Activated CD4-positive, alpha-beta T cell treated with anti-CD3 and anti-CD28 coated beads for 48 hours (primary cell): ENCODE data around the gene SGCG.

Experiments used
- DNase-seq: peaks from one replicate; pipeline ENCODE4 v3.0.0-alpha.2; 2020

SGCG gene

GRCh38 chr13:23339225-23339624 lies 158.4 kb downstream of the SGCG start:
- no peak for DNase-seq

GRCh38 chr13:23344931-23345595 lies 164.3 kb downstream of the SGCG start:
- no peak for DNase-seq

DNA sequence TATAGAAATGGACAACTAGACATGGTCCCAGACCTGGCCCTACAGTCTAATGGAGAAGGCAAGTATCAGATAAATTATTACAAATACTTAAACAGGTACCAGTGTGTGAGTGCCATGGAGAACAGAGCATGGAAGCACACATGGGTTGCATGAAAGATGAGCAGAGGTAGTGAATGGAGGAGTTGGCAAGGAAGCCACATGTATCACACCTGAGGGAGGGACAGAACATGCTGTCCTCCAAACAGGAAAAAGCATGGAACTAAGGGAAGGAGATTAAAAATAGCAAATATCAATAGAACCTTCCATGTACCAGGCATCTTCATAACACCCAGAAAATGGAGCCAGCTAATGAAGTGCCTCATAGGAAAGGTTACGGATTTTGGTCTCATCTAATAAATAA lies 166.8 kb downstream of the SGCG start:
- DNase-seq: no peak

DNA sequence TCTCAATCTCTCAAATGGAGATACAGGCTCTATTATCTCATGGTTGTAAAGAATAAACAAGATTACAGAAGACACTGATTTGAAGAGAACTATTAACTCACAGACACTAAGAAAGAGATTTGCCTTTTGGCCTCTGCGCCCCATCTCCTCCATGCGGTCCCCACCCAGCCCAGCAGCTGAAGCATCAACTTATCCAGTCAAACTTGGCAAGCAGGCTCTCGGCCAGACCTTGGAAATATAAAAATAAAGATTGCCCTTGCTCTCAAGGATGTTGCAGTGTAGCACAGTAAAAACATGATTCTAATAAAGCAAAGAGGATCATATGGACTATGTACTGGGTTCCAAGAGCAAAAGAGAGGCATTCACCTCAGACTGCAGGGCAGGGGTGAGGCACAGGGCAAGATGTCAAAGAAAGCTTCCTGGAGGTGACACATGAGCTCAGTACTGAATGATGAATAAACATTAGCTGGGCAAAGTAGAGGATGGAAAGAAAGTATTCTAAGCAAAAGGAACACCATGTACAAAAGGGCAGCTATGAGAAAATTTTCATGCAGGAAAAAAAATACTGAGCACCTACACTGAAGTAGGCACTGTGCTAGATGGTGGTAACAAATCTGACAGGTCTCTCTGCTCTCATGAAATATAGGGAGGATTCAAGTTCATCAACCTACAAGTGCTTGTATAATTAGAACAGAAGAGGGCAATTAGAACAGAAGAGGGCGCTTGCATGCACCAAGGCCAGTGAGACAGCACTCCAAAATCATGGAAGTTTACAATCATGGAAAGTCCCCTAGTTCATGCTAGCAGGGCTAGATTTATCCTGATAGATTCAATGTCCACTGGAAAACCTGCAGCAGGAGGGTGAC lies 167.7 kb downstream of the SGCG start:
- DNase-seq: no peak

DNA sequence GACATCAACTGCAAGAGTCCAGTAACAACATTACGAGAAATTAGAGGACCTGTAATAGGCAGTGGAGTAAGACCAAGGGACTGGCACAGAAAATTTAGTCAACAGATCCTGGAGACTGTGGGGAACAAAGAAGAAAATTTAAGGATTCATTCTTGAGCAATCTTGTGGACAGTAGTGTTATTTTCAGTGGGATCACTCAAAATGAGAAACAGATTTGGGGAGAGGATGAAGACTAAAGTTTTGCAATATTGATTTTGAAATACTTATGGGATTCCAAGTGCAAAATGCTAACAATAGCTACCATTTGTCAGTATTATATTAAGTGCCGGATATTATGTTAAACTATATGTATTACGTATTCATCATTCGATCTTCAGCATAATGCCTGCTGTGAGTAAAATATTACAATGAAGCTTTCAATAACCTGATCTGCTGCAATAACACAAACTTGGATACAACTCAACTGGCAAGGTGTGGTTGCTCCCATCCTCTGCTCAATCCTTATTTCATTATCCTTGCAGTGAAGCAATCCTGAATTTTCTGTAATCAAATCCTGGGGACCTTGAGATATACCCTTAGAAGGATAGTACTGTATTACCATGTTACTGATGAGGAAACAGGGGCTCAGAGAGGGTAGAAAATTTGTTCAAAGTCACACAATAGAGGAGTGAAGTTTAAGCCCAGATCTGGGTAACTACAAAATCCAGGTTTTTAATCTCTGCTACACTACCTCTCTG lies 168.6 kb downstream of the SGCG start:
- DNase-seq: no peak

DNA sequence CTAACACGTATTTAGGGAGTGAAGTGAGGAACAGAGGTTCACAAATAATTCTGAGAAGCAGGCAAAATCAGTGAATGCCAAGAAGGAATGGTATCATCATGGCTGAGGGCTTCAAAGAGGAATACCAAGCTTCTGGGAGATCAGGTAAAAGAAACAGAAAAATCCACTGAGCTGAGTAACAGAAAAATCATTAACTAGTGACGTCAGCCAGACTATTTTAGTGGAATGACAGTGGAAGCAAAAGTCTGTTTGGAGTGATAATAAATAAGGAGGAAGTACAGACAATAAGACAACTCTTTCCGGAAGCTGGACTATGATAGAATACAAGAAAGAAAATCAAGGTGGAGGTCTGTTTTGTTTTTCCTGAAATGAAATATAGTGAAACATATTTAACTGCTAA lies 169.2 kb downstream of the SGCG start:
- DNase-seq: no peak

- DNase-seq: no peak
Observed at GRCh38 chr13:23352161-23352560, 171.4 kb downstream of the SGCG start.

- DNase-seq: no peak
Observed at GRCh38 chr13:23354520-23354919, 173.7 kb downstream of the SGCG start.

DNA sequence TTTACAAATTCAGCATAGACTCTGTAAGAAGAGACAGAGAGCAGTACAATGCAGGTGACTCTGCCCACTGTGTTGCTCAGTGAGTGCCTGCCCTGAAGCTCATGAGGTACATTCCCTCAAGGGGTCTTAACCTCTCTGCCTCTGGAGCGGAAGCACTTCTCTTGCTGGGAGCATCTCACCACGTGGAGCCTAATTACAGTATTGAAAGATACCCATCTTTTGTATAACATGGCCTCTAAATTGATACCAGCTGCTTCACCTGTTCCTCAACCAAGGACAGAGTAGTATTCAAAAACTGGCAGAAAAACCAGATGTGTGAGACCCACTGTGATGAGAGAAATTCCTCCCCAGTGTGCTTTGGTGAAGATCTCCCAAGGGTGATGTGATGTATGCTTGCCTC lies 175.6 kb downstream of the SGCG start:
- DNase-seq: no peak

DNA sequence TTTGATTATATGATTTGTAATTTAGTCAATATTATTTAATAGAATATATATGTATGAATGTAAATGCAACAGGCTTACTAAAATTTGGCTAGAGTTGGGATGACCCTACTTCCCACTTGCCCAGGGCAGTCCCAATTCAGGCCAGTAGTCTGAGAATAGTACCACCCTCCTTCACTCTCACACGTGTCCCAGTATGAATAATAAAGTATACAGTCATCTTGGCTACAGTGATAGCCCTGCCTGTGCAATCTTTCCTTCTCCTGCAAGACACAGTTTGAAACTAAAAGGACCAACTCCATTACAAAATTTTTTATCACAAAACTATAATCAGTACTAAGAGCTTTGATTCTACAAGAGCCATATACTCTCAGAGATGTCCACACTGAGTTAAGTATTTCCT lies 176.6 kb downstream of the SGCG start:
- DNase-seq: no peak

- DNase-seq: no peak
Observed at GRCh38 chr13:23359882-23360281, 179.1 kb downstream of the SGCG start.

DNA sequence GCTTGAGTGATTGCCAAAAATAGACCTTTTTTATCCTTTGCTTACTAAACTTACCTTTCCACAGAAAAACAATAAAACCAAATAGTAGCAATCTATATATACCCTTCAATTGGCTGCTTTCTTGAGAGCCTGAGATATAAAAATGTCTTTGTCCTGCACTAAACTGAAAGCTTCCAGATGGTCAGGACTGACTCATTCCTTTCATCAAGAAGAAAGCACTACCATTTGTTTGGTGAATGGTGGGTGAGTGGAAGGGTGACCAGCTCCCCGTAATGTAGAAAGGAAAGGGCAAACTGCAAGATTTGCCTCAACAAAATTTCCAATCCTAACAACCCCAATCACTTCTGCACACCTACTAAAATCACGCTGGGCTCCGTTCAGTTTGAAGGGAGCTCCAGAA lies 184.9 kb downstream of the SGCG start:
- no peak for DNase-seq

GRCh38 chr13:23367907-23368306 lies 187.1 kb downstream of the SGCG start:
- DNase-seq: no peak

- DNase-seq: no peak
Observed at GRCh38 chr13:23372264-23372906, 191.6 kb downstream of the SGCG start.
